Measurements from ENCODE around the gene DOCK4.

The DOCK4 gene

GRCh38 chr7:112110175-112110574 is 96.0 kb downstream of the DOCK4 start:
- no peak overlapping the region for H3K4me3 ChIP-seq (ENCODE audit: low read depth, low read length)
- TF ChIP-seq CTCF (IDR thresholded peaks at IDR 0.05; ENCODE audit: low read depth, low read length): no peak

- H3K4me3 ChIP-seq (ENCODE audit: low read depth, low read length): no peak overlapping the region
- TF ChIP-seq CTCF (IDR thresholded peaks at IDR 0.05; ENCODE audit: low read depth, low read length): no peak
Measured at GRCh38 chr7:112108981-112109380, 97.2 kb downstream of the DOCK4 start.

- no peak overlapping the region for H3K4me3 ChIP-seq (ENCODE audit: low read depth, low read length)
- no peak for TF ChIP-seq CTCF (IDR thresholded peaks at IDR 0.05; ENCODE audit: low read depth, low read length)
Measured at GRCh38 chr7:112105584-112106530, 100.3 kb downstream of the DOCK4 start.

- H3K4me3 ChIP-seq (ENCODE audit: low read depth, low read length): no peak overlapping the region
- TF ChIP-seq CTCF (IDR thresholded peaks at IDR 0.05; ENCODE audit: low read depth, low read length): no peak
Measured at GRCh38 chr7:112104120-112104519, 102.1 kb downstream of the DOCK4 start.

GRCh38 chr7:112103246-112103645 is 103.0 kb downstream of the DOCK4 start:
- no peak for TF ChIP-seq CTCF (IDR thresholded peaks at IDR 0.05; ENCODE audit: low read depth, low read length)
- no peak overlapping the region for H3K4me3 ChIP-seq (ENCODE audit: low read depth, low read length)

GRCh38 chr7:112101201-112101846 is 104.9 kb downstream of the DOCK4 start:
- H3K4me3 ChIP-seq (ENCODE audit: low read depth, low read length): no peak overlapping the region
- no peak for TF ChIP-seq CTCF (IDR thresholded peaks at IDR 0.05; ENCODE audit: low read depth, low read length)

GRCh38 chr7:112097524-112097923 is 108.7 kb downstream of the DOCK4 start:
- no peak for TF ChIP-seq CTCF (IDR thresholded peaks at IDR 0.05; ENCODE audit: low read depth, low read length)
- no peak overlapping the region for H3K4me3 ChIP-seq (ENCODE audit: low read depth, low read length)

Data from WI38 (cell line).